Transverse colon (tissue), 3 donors: Measurements from ENCODE around the gene FUT6.
A peak's percentile ranks its signal among the peaks of the same experiment; 100 is the strongest.

Experiments used
- POLR2A ChIP-seq: fragments of 450-650 bp; IDR thresholded peaks from one replicate; pipeline ENCODE4 v1.6.1; 2016; ENCODE audit warnings: antibody characterized with exemption, mild to moderate bottlenecking, moderate library complexity
- TF ChIP-seq, protein P1 (sequence below), 5 experiments: fragments of 200-600 bp in 3 of 5; fragments of 450-650 bp in 2 of 5; sonication (generic) in 3 of 5; IDR thresholded peaks; 1 replicate in 2 of 5; 2 replicates in 3 of 5; pipeline ENCODE4 v1.5.1; 2016 to 2017; ENCODE audit warnings: antibody characterized with exemption in 5 of 5, inconsistent platforms in 3 of 5, mild to moderate bottlenecking in 2 of 5, moderate library complexity in 1 of 5

GRCh38 chr19:5850189-5850588 is 10.7 kb upstream of the FUT6 start:
- TF ChIP-seq, protein P1, sequence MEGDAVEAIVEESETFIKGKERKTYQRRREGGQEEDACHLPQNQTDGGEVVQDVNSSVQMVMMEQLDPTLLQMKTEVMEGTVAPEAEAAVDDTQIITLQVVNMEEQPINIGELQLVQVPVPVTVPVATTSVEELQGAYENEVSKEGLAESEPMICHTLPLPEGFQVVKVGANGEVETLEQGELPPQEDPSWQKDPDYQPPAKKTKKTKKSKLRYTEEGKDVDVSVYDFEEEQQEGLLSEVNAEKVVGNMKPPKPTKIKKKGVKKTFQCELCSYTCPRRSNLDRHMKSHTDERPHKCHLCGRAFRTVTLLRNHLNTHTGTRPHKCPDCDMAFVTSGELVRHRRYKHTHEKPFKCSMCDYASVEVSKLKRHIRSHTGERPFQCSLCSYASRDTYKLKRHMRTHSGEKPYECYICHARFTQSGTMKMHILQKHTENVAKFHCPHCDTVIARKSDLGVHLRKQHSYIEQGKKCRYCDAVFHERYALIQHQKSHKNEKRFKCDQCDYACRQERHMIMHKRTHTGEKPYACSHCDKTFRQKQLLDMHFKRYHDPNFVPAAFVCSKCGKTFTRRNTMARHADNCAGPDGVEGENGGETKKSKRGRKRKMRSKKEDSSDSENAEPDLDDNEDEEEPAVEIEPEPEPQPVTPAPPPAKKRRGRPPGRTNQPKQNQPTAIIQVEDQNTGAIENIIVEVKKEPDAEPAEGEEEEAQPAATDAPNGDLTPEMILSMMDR (IDR thresholded peaks at IDR 0.05): no peak
- peak; percentile 26 for TF ChIP-seq POLR2A
